Hypothalamus (tissue), 51 donors: ENCODE measurements around the gene VSTM2B.

Source experiments
- DNase-seq, 51 donors: peaks; one replicate each; lab custom pipeline; 2025; lab: John Stamatoyannopoulos, UW

VSTM2B gene

DNA sequence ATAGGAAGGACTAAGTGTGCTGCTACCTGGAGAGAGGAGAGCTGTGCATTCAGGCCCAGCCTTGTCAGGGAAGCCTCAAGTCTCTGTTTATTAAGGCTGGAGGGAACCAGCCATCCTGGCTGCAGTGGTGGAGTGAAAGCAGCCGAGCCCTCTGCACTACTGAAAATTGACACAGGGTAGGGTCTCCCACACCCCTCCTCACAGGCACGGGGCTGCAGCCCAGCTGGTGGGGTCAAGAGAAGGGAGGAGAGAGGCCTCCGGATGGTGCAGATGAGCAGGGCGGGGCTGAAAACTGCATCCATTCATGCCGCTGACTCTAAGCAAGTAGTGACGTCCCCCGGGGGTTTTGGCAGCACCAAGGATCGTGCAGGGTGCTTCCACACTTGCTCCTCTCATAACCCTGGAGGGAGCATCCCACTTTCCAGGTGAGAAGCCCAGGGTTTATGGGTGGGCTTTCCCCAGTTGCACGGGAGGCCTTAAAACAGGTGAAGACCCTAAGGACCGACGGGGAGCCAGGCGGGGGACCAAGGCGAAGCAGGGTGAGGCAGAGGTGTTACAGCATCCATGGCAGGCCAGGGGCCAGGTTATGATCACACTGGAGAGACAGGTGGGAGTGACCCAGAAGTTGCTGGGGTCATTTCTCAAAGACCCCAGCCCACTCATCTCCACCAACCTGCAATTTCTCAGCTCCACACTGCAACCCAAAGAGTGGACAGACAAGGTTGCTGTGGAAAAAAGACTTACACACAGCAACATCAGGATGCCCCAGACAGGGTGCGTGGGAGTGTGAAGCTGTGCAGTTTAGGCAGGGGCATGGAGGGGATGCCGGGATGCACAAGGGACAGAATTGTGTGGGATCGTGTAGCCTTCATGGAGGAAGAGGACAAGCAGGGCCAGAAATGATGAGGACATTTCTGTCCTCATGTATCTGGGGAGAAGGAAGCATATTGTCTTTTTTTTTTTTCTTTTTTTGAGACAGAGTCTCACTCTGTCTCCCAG lies 36.8 kb downstream of the VSTM2B start:
- DNase-seq, result no peak

DNA sequence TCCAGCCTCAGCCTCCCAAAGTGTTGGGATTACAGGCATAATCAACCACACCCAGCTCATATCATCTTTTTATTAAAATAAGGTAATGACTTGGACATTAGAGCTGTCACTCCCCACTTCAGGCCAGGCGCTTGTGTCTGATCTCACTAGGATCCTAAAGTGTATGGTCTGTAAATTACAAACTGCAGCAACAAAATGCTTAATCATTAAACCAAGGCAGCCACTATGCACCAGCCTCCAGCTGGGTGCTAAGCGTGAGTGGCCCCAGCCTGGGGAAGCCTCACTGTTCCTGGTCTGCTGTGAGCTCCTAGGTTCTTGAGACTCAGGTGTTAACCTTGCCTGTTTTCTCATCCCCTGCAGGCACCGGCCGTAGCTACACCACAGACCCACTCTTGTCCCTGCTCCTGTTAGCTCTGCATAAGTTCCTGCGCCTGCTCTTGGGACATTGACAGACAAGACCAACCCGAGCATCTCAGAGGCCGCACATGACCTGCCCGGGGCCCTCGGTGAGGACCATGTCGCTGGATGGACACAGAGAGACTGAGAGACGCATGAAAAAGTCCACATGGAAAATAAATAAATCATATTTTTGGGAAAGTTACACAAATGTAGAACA lies 37.8 kb downstream of the VSTM2B start:
- no peak for DNase-seq

DNA sequence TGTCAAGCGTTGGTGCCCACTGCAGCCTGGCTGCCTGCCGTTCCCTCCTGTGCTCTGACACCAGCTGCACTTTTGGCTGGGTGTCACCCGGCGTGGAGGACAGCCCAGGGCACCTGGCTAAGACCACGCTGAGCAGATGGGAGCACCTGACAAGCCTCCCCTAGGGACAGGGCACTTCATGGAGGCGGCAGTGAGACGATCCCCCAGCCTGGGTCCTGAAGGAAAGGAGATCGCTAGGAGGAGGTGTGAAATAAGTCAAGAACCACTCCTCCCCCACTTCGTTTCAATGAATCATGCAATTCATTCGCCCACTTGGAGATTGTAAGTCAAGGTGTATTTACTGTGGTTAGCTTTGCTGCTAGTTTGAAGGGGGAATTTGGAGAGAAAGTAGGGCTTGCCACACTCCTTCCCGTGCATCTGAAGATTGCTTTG lies 38.8 kb downstream of the VSTM2B start:
- DNase-seq, result peak in 1 of 51 donors; percentile 19

DNA sequence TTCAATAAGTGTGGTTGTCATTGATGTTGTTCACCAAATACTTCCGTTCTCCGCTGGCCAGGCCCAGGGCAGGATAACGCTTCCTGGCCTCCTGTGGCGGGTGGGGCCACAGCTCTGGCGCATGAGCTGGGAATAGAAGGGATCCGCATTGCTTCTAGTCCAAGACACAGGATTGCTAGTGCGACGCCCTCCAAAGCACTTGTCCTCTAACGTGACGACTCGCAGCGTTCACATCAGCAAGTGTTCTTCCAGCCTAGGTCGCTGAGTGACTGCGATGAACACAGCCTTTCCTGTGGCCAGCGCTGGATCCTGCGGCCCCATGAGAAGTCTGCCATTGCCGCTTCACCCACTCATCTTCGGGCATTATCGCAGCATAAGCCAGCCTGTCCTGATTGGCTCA lies 39.4 kb downstream of the VSTM2B start:
- no peak for DNase-seq

DNA sequence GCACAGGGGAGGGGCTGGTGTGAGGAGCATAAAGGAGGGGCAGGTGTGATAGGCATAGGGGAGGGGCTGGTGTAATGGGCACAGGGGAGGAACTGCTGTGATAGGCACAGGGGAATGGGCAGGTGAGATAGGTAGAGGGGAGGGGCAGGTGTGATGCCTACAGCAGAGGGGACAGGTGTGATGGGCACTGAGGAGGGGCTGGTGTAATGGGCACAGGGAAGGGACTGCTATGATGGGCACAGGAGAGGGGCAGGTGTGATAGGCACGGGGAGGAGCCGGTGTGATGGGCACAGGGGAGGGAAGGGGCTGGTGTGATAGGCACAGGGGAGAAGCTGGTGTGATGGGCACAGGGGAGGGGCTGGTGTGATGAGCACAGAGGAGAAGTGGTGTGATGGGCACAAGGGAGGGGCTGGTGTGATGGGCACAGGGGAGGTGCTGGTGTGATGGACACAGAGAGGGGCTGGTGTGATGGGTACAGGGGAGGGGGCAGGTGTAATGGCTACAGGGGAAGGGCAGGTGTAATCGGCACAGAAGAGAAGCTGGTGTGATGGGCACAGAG lies 40.8 kb downstream of the VSTM2B start:
- DNase-seq, result no peak

DNA sequence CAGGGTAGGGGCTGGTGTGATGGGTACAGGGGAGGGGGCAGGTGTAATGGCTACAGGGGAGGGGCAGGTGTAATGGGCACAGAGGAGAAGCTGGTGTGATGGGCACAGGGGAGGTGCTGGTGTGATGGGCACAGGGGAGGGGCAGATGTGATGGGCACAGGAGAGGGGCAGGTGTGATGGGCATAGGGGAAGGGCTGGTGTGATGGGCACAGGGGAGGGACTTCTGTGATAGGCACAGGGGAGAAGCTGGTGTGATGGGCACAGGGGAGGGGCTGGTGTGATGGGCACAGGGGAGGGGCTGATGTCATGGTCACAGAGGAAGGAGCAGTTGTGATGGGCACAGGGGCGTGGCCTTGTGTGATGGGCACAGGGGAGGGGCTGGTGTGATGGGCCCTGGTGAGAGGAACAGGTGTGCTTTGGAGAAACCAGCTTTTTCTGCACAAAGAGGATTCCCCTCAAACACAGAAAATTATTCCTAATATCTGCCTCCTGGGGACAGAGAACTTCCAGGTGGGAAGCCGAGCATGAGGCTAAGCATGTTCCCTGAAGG lies 41.6 kb downstream of the VSTM2B start:
- DNase-seq, result no peak

DNA sequence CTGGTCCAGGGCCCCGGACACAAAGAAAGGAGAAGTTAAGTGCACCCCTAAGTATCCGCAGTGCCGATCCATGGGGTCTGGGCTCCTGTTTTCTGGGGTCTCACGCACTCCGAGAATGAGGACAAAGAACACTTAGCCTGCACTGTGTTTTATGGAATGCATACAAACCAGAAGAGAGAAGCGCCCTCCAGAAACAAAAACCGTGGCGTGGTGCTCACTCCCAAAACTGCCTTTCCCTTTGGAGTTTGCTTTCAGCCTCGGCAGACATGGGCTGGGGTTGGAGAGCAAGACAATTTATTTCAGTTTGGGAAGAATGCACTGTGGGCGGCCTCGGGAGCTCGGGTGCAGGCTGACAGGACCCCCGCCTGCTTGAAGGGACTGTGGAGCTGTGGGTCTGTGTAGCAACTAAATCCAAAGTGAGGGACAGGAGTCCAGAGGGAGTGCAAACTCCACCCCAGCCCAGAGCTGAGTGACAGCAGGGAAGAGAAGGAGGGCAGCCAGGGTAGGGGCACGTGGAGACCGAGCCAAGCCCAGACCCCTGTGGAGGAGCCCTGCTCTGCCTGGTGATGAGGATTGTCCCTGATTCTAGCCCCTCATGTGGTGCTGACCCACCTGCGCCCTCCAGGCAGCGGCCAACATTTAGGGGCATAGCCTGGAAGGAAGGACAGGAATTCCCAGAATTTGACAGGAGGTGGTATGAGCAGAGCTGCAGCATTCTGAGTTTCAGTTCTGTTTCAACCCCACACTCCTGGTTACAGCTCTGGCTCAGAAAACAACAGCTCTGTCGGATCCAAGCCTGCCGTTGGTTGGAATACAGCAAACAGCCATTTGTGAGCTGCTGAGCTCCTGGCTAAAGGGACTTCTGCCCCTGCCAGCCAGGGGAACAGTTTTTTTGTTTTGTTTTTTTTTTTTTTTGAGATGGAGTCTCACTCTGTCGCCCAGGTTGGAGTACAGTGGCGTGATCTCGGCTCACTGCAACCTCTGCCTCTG lies 42.5 kb downstream of the VSTM2B start:
- no peak for DNase-seq

DNA sequence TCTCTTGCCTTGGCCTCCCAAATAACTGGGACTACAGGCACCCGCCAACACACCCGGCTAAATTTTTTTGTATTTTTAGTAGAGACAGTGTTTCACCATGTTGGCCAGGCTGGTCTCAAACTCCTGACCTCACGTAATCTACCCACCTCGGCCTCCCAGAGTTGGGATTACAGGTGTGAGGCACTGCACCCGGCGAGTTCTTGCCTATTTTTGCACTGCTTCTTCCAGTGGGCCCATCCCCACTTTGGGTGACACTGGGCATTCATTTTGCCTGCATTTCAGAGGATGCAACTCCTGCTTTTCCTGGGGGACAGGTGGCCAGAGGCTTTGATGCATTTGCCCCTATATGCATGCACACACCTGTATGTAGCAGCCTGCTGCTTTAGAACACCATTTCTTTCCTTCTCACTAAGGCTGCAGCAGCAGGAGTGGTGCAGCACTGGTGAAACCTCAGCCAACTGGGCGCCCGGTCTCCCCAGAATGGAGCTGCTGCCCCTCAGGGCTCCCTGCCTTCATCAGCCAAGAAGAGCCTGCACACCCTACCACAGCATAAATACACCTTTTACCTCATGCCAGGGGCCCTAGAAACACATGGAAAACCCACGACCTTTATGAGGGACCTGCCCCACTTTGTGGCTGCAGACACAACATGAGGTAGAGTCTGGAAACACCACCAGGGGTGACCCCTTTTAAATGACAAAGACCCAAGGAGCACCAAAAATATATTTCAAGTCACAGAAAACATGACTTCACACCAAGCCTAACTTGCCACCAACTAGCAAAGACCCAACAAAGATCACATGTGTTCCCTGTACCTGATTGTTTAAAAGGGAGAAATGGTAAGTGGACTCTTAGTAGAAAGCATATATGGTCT lies 43.5 kb downstream of the VSTM2B start:
- DNase-seq, result no peak

DNA sequence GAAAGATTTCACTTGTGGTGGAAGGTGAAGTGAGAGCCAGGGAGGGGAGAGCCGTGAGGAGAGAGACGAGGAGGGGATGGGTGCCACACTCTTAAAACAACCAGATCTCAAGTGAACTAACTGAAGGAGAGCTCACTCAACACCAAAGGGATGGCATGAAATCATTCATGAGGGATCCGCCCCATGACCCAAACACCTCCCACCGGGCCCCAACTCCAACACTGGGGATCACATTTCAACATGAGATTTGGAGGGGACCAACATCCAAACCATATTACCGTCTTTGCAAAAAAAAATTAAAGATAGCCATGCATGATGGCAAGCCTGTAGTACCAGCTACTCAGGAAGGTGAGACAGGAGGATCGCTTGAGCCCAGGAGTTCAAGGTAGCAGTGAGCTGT lies 45.4 kb downstream of the VSTM2B start:
- no peak for DNase-seq

DNA sequence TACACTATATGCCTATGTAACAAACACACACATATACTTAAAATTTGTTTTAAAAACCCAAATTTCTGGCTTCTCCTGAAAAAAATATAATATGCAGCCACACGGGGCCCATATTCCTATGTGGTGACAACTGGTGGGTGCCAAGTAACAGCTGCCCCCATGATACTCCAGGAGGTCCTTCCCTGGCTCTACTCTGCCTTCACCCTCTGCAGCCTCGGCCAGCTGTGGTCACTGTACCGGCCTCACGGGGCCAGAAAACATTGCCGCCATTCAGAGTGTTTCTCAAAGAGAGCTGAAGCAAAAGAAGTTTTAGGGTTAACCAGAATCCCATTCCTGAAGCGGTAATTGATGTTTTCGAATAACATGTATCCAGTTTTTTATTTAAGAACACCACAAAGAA lies 47.7 kb downstream of the VSTM2B start:
- DNase-seq, result no peak

DNA sequence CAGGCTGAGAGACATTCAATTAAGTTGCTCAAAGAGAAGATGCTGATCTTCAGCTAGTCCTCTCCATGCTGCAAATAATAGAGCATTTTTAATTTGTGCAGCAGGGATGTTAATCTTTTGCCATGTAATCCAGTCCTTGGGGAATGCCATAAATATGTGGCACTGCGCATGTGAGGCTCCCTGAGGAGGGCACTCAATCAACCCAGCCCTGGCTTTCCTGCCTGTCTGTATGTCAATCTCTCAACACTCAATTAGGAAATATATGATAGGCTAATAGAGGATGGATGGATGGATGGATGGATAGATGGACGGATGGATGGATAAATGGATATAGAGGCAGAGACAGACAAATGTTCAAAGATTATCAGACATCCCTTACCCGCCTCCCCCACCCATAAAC lies 48.7 kb downstream of the VSTM2B start:
- no peak for DNase-seq

DNA sequence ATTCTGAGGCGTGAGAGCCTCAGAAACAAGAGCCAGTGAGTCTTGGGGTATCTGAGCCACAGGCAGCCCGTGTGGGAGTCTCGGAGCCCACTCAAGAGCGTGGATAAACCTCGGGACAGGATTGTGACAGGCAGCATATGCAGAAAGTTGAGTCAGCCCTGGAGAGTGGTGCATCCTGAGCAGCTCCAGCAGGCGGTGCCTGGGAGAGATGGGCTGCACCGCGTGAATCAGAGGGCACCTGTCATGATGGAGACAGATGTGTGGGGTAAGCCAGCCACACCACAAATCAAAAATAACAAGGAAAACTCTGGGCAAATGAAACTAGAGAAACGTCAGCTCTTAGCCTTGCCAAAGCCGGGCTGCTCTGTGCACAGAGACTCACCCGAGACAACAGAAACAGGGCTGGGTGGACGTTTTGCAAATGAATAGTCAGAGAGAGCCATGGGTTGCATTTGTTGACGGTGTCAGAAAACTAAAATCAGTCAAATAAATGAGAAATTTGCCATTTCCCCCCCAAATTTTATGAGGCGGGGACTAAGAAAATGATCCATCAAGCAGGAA lies 50.3 kb downstream of the VSTM2B start:
- DNase-seq, result peak in 3 of 51 donors; percentile 18 to 61 (median 22)

DNA sequence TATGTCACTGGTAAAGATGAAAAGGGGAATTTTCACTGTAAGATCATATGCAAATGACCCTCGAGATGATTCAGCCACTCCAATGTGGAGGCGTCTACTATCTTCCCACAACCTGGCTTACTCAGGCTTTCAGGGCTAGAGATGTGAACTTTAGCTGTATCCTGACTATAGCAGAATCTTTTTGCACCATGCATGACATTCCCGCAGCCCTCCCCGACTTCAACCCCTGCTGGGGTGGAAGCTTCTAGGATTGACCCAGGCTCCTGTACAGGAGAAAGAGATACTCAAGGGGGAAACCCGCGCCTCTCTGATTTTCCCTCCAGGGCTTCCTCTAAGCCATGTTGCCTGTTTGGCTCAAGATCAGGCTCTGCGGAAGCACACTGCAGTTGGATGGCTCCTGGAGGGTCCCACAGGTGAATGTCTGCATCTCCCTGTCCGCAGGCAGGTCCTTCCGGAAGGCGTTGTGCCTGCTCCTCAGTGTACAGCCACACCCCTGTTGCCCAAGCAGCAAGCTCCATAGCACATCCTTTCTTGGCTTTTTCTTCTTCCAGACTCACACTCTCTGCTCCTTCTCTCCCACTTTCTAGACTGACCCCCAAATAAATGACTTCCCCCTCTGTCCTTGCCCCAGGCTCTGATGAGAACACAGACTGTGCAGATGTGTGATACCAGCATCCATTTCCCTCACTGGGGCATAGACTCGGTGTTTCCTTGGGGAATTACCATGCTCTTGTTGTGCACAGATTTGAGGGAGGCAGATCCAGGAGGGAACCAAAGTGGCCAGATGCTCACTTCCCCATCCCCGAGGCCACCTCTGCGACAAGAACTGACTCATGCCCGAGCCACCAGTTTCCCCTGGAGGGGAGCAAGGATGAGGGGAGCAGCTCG lies 51.2 kb downstream of the VSTM2B start:
- peak in 1 of 51 donors; percentile 33 for DNase-seq

DNA sequence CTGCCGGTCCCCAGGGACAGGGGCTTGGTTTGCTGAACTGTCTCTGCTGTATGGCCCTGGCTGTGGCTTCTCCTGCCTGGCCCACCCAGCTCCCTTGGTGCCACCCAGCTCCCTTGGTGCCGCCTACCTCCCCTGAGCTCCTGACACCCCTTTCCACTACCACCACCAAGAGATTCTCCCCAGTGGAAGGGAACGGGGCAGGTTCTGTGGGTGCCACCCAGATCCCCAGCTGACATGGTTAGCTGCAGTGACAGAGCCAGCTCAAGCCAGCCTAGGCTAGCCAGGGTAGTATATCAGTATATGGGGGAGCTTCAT lies 51.8 kb downstream of the VSTM2B start:
- DNase-seq, result no peak

DNA sequence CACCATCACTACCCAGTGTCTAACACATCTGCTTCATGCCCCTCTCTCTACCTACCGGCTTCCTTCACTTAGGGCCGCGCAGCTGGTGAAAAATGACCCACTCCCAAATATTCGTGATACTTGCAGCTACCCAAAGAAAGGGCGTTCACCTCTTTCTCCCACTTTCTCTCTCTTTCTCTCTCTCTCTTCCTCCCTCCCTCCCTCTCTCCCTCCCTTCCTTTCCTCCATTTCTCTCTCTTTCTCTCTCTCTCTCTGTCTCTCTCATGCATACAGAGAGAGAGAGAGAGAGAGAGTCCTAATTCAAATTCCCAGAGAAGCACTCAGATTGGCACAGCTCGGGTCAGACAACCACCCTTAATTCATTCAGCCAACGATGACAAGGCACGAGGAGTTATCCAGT lies 52.6 kb downstream of the VSTM2B start:
- DNase-seq, result no peak

DNA sequence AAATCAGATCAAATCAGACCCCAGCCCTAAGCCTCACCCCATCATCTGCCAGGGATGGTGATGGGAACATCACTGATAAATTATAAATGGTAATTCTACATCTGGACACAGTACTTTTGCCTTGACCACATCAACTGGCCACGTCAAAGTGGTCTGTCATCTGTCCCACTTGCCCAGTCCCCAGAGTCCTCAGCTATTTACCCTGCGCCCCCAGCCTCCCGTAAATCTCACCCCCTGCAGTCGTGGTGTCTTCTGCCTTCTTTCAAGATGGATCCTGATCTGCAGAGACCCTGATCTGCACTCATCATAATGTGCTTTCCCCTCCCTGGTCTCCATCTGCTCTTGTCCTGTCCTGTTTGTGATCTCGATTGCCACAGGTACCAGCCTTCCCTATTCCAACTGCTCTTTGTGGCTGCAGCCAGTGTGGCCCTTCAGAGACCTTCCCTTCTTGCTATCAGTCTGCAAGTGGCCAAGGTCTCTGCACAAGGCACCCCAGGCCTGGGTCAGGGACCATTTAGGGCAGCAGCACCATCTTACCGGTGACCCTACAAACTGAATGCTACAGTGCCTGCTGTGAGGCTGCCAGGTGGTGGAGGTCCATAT lies 53.6 kb downstream of the VSTM2B start:
- DNase-seq, result no peak

DNA sequence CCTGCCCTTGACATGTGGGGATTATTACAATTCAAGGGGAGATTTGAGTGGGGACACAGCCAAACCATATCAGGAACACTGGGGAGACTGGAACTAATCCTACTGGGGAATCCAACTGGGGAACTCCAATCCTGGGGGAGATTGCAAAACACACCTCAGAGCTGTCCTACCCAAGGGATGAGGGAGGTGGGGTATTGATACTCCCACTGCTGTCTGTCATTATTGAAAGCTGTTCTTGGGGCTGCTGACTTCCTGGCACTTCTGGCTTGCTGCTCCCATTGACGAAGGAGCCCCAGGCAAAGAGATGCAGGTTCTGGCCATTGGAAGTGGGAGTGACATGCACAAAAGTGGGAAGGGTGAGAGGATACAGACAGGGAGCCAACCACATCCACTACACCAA lies 55.6 kb downstream of the VSTM2B start:
- no peak for DNase-seq
